ENCODE data around the gene ZDHHC24.

- TF ChIP-seq CTCF (IDR thresholded peaks at IDR 0.05) (no peak), POLR2A (IDR thresholded peaks at IDR 0.05) (no peak)
Measured at GRCh38 chr11:66550887-66551286, 5.0 kb upstream of the ZDHHC24 start.

Data from right lobe of liver (tissue), 4 donors.